ENCODE data around the gene RBM4. TPM values are rescaled to one million over a fixed set of nuclear protein-coding genes. Genes with fewer than 3 reads are reported as not detected.

RBM4 gene
- 152 and 204 TPM in 2 replicates for total RNA-seq

GRCh38 chr11:66638177-66639065 is at the start of gene RBM4:
RBM4 (plus strand) TSS chr11:66638703; CDS start chr11:66639712, 1,009 bp downstream.

GRCh38 chr11:66592457-66593302 is 45.8 kb upstream of the RBM4 start, which contains the start of the genes CCDC87 and CCS:
CCDC87 (minus strand) TSS chr11:66593063; CDS start chr11:66593015, 48 bp downstream.
CCS (plus strand) TSS chr11:66593185; CDS start chr11:66593262, 77 bp downstream.

GRCh38 chr11:66616379-66617154 is 21.9 kb upstream of the RBM4 start, which contains the start of gene RBM14:
RBM14 (plus strand) TSS chr11:66616630; CDS start chr11:66616721, 91 bp downstream.

DNA sequence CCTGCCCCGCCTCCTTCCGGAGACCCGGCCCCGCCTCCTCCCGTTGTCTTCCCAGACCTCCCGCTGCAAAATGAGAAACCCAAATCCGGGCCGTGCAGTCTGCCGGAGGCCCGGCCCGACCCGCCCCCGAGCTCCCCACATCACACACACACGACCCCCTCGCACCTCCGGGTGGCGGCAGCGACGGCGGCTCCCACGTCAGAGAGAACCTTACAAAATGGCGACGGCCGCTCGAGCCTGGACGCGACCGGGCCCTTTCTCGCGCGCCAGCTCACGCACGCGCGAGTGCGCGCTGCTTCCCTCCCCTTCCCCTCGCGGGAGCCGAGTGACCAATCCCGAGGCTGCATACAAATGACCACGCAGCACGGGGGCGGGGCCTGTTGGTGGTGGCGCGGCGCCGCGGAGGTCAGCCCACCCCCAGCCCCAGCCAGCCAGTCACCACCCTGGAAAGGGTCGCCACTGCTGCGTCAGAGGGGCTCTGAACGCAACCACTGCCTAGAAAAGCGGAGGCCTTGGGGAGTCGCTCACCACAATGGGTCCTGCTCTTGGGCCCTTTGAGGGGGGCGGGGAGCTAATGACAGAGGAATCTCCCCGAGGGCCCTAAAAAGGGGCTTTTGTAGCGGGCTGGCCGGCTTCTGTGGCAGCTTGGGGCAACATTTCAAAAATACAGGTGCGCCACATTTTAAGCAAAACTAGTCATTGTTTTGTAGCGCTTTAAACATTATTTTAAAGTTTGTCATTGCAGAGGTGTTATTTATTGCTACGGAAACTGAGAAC is 39.3 kb downstream of the RBM4 start, which contains the start of gene RBM4B:
Gene RBM4B (minus strand): TSS at position 289 of the 777 bp plus-strand sequence. CDS start 808 bp downstream, outside the sequence.

Other genes with a start within 250 kb of the RBM4 start
- gene NPAS4, start 217.7 kb upstream of the RBM4 start, total RNA-seq = not detected in 2 replicates
- 24.6 and 34.2 TPM in 2 replicates for gene MRPL11, start 199.9 kb upstream of the RBM4 start, total RNA-seq
- gene PELI3, start 171.8 kb upstream of the RBM4 start, total RNA-seq = 9.6 and 14.3 TPM in 2 replicates
- 62.5 and 70.9 TPM in 2 replicates for gene DPP3, start 158.3 kb upstream of the RBM4 start, total RNA-seq
- 5.5 and 20.1 TPM in 2 replicates for gene BBS1, start 128.1 kb upstream of the RBM4 start, total RNA-seq
- gene ZDHHC24, start 92.7 kb upstream of the RBM4 start, total RNA-seq = 7.2 and 11.7 TPM in 2 replicates
- gene ACTN3, start 91.8 kb upstream of the RBM4 start, total RNA-seq = under 0.01 TPM in 1 of 2 replicates, not detected in the other
- 1.4 and 14.9 TPM in 2 replicates for gene CTSF, start 70.1 kb upstream of the RBM4 start, total RNA-seq
- gene CCDC87, start 45.6 kb upstream of the RBM4 start, total RNA-seq = under 0.01 and 0.21 TPM in 2 replicates
- 21.9 and 22.5 TPM in 2 replicates for gene CCS, start 45.5 kb upstream of the RBM4 start, total RNA-seq
- gene RBM14, start 22.1 kb upstream of the RBM4 start, total RNA-seq = 7.9 and 25.5 TPM in 2 replicates
- 17.1 and 21.5 TPM in 2 replicates for gene RBM4B, start 39.2 kb downstream of the RBM4 start, total RNA-seq
- gene SPTBN2, start 90.5 kb downstream of the RBM4 start, total RNA-seq = 60.5 and 130 TPM in 2 replicates
- 23.2 and 33.5 TPM in 2 replicates for gene RCE1, start 204.7 kb downstream of the RBM4 start, total RNA-seq
- 9.2 and 22.9 TPM in 2 replicates for gene LRFN4, start 218.4 kb downstream of the RBM4 start, total RNA-seq

Measured in nasal cavity respiratory epithelium epithelial cell of viscerocranial mucosa (primary cell).